ENCODE measurements around the gene LALBA.
A peak's percentile ranks its signal among the peaks of the same experiment; 100 is the strongest.

LALBA gene

GRCh38 chr12:48569946-48570345, at the start of gene LALBA:
TSS of gene LALBA (minus strand) at chr12:48570046. CDS start at chr12:48570020, 26 bp downstream.
- no peaks in the 10 kb centered on the region for H3K36me3 ChIP-seq (ENCODE audit: insufficient read depth)

DNA sequence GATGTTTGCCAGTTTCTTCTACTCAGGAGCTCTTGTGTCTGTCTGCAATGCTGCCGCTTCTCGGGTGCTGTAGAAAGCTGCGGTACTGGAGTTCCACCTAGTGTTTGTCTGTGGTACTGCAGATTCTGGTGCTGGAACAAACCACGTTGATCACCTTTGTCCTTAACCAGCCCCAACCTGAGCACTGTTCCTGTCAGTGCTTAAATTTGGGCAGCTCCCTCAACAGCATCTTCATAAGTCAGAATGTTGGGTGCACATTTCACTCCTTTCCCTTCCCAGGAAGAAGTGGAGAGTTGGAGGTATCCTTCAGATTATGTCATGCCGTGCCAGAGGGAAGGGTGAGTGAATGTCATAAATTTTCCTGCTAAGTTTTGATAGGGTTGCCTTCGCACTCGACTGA, 48.7 kb upstream of the LALBA start:
- Histone ChIP-seq H3K9ac (no peak overlapping the region), H3K36me3 (ENCODE audit: insufficient read depth) (no peaks in the 10 kb centered on the region), H4K20me1 (ENCODE audit: insufficient read depth) (no peaks in the 10 kb centered on the region), H3K27ac (no peak overlapping the region), H3K4me1 (ENCODE audit: low read depth, poor library complexity, severe bottlenecking) (no peaks in the 10 kb centered on the region), H3K4me3 (IDR thresholded peaks at IDR 0.05; ENCODE audit: insufficient read depth, low read depth, low read length) (no peak overlapping the region), H3K4me2 (no peak overlapping the region), H2AFZ (ENCODE audit: low read depth) (0 out of 2 replicates have a peak overlapping the region, but pooled peaks have one; percentile 2), H3K27me3 (ENCODE audit: insufficient read depth, low read depth) (no peaks in the 10 kb centered on the region), H3K79me2 (ENCODE audit: insufficient read depth, low read depth) (no peaks in the 10 kb centered on the region)
- TF ChIP-seq, protein P1, sequence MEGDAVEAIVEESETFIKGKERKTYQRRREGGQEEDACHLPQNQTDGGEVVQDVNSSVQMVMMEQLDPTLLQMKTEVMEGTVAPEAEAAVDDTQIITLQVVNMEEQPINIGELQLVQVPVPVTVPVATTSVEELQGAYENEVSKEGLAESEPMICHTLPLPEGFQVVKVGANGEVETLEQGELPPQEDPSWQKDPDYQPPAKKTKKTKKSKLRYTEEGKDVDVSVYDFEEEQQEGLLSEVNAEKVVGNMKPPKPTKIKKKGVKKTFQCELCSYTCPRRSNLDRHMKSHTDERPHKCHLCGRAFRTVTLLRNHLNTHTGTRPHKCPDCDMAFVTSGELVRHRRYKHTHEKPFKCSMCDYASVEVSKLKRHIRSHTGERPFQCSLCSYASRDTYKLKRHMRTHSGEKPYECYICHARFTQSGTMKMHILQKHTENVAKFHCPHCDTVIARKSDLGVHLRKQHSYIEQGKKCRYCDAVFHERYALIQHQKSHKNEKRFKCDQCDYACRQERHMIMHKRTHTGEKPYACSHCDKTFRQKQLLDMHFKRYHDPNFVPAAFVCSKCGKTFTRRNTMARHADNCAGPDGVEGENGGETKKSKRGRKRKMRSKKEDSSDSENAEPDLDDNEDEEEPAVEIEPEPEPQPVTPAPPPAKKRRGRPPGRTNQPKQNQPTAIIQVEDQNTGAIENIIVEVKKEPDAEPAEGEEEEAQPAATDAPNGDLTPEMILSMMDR (conservative IDR thresholded peaks at IDR 0.05; ENCODE audit: low read depth, low read length): peak; percentile 98

More at GRCh38 chr12:48569946-48570345, at the start of gene LALBA:
- H3K27ac ChIP-seq: no peak within 1 kb of the TSS
- no peak within 1 kb of the TSS for H3K4me2 ChIP-seq
- TF ChIP-seq, protein P1 (conservative IDR thresholded peaks at IDR 0.05; ENCODE audit: low read depth, low read length): no peak
- H3K27me3 ChIP-seq (ENCODE audit: insufficient read depth, low read depth): no peaks in the 10 kb centered on the region
- H4K20me1 ChIP-seq (ENCODE audit: insufficient read depth): no peaks in the 10 kb centered on the region
- no peaks in the 10 kb centered on the region for H3K79me2 ChIP-seq (ENCODE audit: insufficient read depth, low read depth)
- H3K4me3 ChIP-seq (IDR thresholded peaks at IDR 0.05; ENCODE audit: insufficient read depth, low read depth, low read length): no peak within 1 kb of the TSS
- no peaks in the 10 kb centered on the region for H3K4me1 ChIP-seq (ENCODE audit: low read depth, poor library complexity, severe bottlenecking)
- no peak within 1 kb of the TSS for H3K9ac ChIP-seq
- H2AFZ ChIP-seq (ENCODE audit: low read depth): no peak within 1 kb of the TSS

- Histone ChIP-seq H3K4me3 (IDR thresholded peaks at IDR 0.05; ENCODE audit: insufficient read depth, low read depth, low read length) (no peak overlapping the region), H2AFZ (ENCODE audit: low read depth) (no peak overlapping the region), H3K27me3 (ENCODE audit: insufficient read depth, low read depth) (no peaks in the 10 kb centered on the region), H3K79me2 (ENCODE audit: insufficient read depth, low read depth) (no peaks in the 10 kb centered on the region), H3K4me2 (no peak overlapping the region), H3K4me1 (ENCODE audit: low read depth, poor library complexity, severe bottlenecking) (no peaks in the 10 kb centered on the region), H3K36me3 (ENCODE audit: insufficient read depth) (no peaks in the 10 kb centered on the region), H3K9ac (no peak overlapping the region), H3K27ac (no peak overlapping the region), H4K20me1 (ENCODE audit: insufficient read depth) (no peaks in the 10 kb centered on the region)
- TF ChIP-seq, protein P1 (conservative IDR thresholded peaks at IDR 0.05; ENCODE audit: low read depth, low read length): no peak
Observed at GRCh38 chr12:48615681-48616080, 45.8 kb upstream of the LALBA start.

- TF ChIP-seq, protein P1 (conservative IDR thresholded peaks at IDR 0.05; ENCODE audit: low read depth, low read length): no peak
Observed at GRCh38 chr12:48613321-48613720, 43.5 kb upstream of the LALBA start.

More at GRCh38 chr12:48613321-48613720, 43.5 kb upstream of the LALBA start:
- H3K4me3 ChIP-seq (IDR thresholded peaks at IDR 0.05; ENCODE audit: insufficient read depth, low read depth, low read length): no peak overlapping the region
- H3K79me2 ChIP-seq (ENCODE audit: insufficient read depth, low read depth): no peaks in the 10 kb centered on the region
- no peak overlapping the region for H3K4me2 ChIP-seq
- no peaks in the 10 kb centered on the region for H3K27me3 ChIP-seq (ENCODE audit: insufficient read depth, low read depth)
- no peak overlapping the region for H3K27ac ChIP-seq
- H4K20me1 ChIP-seq (ENCODE audit: insufficient read depth): no peaks in the 10 kb centered on the region
- H3K36me3 ChIP-seq (ENCODE audit: insufficient read depth): no peaks in the 10 kb centered on the region
- H3K9ac ChIP-seq: no peak overlapping the region
- no peak overlapping the region for H2AFZ ChIP-seq (ENCODE audit: low read depth)
- H3K4me1 ChIP-seq (ENCODE audit: low read depth, poor library complexity, severe bottlenecking): no peaks in the 10 kb centered on the region

All from KMS-11 (cell line).